ENCODE measurements around the gene CNOT9. TPM values are rescaled to one million over a fixed set of nuclear protein-coding genes. Genes with fewer than 3 reads are reported as not detected.
"Not testable (repeated sequence)": the region's sequence is repeated elsewhere in the genome, so short reads cannot be mapped to it uniquely, and the experiment has no call there.

CNOT9 gene, protein sequence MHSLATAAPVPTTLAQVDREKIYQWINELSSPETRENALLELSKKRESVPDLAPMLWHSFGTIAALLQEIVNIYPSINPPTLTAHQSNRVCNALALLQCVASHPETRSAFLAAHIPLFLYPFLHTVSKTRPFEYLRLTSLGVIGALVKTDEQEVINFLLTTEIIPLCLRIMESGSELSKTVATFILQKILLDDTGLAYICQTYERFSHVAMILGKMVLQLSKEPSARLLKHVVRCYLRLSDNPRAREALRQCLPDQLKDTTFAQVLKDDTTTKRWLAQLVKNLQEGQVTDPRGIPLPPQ
- 10 to 100 TPM; 28.3 to 53.9 (median 33.2) TPM for total RNA-seq
- 10 to 100 TPM; 16.2 to 34.3 TPM for polyA plus RNA-seq
- long read RNA-seq, donor 1, full-length matches to known transcripts: 32 of 45 reads
- long read RNA-seq, donor 1, partial matches to known transcripts: 7 of 45 reads
- long read RNA-seq, donor 1, other reads (novel, unspliced or antisense): 6 of 45 reads
- long read RNA-seq, donor 2, full-length matches to known transcripts: 24 of 43 reads
- long read RNA-seq, donor 2, partial matches to known transcripts: 19 of 43 reads
- long read RNA-seq, donor 2, other reads (novel, unspliced or antisense): 0 of 43 reads
- long read RNA-seq, donor 3, full-length matches to known transcripts: 11 of 17 reads
- long read RNA-seq, donor 3, partial matches to known transcripts: 1 of 17 reads
- long read RNA-seq, donor 3, other reads (novel, unspliced or antisense): 5 of 17 reads

GRCh38 chr2:218568190-218569037 is at the start of gene CNOT9, which contains the start of gene USP37:
Gene CNOT9 (plus strand): TSS chr2:218568839. CDS start chr2:218568955, 116 bp downstream.
Gene USP37 (minus strand): TSS chr2:218568351. CDS start chr2:218558653, 9,698 bp downstream.
- Histone ChIP-seq H3K27me3 (no peaks in the 10 kb centered on the region), H3K27ac (peak within 1 kb of the TSS; percentile 88 to 91), H3K4me3 (peak within 1 kb of the TSS; percentile 69), H3K36me3 (no peaks in the 10 kb centered on the region), H3K4me1 (ENCODE audit: insufficient read depth) (peaks cover 7% of the 10 kb centered on the region), H3K9me3 (no peaks in the 10 kb centered on the region)
- WGBS, 3 donors: 0 to 1% (median 0%) methylated on average over 75 to 77 of the region's 77 CpGs
- peak; percentile 87 for TF ChIP-seq POLR2A (IDR thresholded peaks at IDR 0.05)
- TF ChIP-seq, protein P1, sequence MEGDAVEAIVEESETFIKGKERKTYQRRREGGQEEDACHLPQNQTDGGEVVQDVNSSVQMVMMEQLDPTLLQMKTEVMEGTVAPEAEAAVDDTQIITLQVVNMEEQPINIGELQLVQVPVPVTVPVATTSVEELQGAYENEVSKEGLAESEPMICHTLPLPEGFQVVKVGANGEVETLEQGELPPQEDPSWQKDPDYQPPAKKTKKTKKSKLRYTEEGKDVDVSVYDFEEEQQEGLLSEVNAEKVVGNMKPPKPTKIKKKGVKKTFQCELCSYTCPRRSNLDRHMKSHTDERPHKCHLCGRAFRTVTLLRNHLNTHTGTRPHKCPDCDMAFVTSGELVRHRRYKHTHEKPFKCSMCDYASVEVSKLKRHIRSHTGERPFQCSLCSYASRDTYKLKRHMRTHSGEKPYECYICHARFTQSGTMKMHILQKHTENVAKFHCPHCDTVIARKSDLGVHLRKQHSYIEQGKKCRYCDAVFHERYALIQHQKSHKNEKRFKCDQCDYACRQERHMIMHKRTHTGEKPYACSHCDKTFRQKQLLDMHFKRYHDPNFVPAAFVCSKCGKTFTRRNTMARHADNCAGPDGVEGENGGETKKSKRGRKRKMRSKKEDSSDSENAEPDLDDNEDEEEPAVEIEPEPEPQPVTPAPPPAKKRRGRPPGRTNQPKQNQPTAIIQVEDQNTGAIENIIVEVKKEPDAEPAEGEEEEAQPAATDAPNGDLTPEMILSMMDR (IDR thresholded peaks at IDR 0.05): peak in 1 of 3 donors; percentile 21
- peak; percentile 71 for TF ChIP-seq EP300 (IDR thresholded peaks at IDR 0.05)
- intact Hi-C loops (cut with DNase I): loop anchor here in 1 of 4 donors (2.0 kb wide), 1 partner anchor 162 kb away; no protein-coding TSS in a partner anchor
- peak; percentile 100 for DNase-seq

DNA sequence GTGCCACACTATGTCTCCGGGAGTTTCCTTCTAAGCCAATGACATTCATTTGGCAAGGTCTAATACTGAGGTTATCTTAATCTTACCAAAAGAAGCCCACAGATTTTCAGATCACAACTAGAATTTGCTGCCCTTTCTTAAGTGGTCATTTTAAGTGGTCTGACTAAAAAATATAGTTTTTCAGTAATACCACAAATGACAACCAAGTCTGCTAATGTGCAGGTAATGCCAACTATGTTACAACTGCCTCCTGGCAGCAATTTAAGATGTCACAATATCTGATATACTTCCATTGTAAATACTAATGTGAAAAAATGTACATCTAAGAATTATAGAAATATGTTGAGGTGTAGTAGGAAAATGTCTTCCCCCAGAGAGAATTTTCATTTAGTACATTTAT is 49.8 kb upstream of the CNOT9 start:
- no peak for TF ChIP-seq POLR2A (IDR thresholded peaks at IDR 0.05)
- Histone ChIP-seq H3K27ac (no peak overlapping the region), H3K9me3 (no peaks in the 10 kb centered on the region), H3K4me1 (ENCODE audit: insufficient read depth) (no peaks in the 10 kb centered on the region), H3K27me3 (no peaks in the 10 kb centered on the region), H3K4me3 (no peak overlapping the region), H3K36me3 (no peaks in the 10 kb centered on the region)
- 94 to 100% (median 94%) methylated on average over 1 of the region's 1 CpG for WGBS, 3 donors
- DNase-seq: no peak
- intact Hi-C loops (cut with DNase I): no loop called here

GRCh38 chr2:218523651-218524050 is 45.0 kb upstream of the CNOT9 start:
- 47 to 97% (median 96%) methylated on average over 1 of the region's 1 CpG for WGBS, 3 donors
- no peaks in the 10 kb centered on the region for H3K36me3 ChIP-seq
- intact Hi-C loops (cut with DNase I): no loop called here

GRCh38 chr2:218528409-218528808 is 40.2 kb upstream of the CNOT9 start:
- H3K27me3 ChIP-seq; DNase-seq; H3K4me3 ChIP-seq; H3K9me3 ChIP-seq; H3K27ac ChIP-seq; H3K36me3 ChIP-seq; intact Hi-C loops (cut with DNase I); H3K4me1 ChIP-seq (ENCODE audit: insufficient read depth): not testable (repeated sequence)
- 95 to 99% (median 97%) methylated on average over 2 of the region's 2 CpGs for WGBS, 3 donors

More at GRCh38 chr2:218523651-218524050, 45.0 kb upstream of the CNOT9 start:
- DNase-seq: no peak
- no peaks in the 10 kb centered on the region for H3K27me3 ChIP-seq
- H3K4me1 ChIP-seq (ENCODE audit: insufficient read depth): no peaks in the 10 kb centered on the region
- no peak overlapping the region for H3K4me3 ChIP-seq
- TF ChIP-seq, protein P1 (IDR thresholded peaks at IDR 0.05): no peak
- no peak for TF ChIP-seq POLR2A (IDR thresholded peaks at IDR 0.05)
- no peak for TF ChIP-seq EP300 (IDR thresholded peaks at IDR 0.05)
- H3K27ac ChIP-seq: no peak overlapping the region
- no peaks in the 10 kb centered on the region for H3K9me3 ChIP-seq

DNA sequence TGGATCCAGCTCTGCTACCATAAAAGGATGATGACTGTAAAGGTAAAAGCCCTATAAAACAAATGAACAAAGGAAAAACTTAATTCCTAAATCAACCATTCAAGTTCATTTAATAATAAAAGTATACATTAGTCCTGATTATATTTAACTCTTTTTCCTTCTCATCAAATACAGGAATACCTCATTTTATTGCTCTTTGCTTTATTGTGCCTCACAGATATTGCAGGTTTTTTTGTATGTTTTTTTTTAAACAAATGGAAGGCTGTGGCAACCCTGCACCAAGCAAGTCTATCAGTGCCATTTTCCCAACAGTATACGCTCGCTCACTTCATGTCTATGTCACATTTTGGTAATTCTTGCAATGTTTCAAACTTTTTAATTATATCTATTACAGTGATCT is 38.6 kb upstream of the CNOT9 start:
- no peak for DNase-seq
- H3K36me3 ChIP-seq: no peaks in the 10 kb centered on the region

More for the DNA sequence above, 38.6 kb upstream of the CNOT9 start:
- H3K27ac ChIP-seq: no peak overlapping the region
- no peaks in the 10 kb centered on the region for H3K9me3 ChIP-seq
- H3K4me1 ChIP-seq (ENCODE audit: insufficient read depth): no peaks in the 10 kb centered on the region
- intact Hi-C loops (cut with DNase I): no loop called here
- H3K27me3 ChIP-seq: no peaks in the 10 kb centered on the region
- WGBS, 3 donors: 97 to 99% (median 99%) methylated on average over 2 of the region's 2 CpGs
- H3K4me3 ChIP-seq: no peak overlapping the region
- TF ChIP-seq EP300 (IDR thresholded peaks at IDR 0.05): no peak
- TF ChIP-seq POLR2A (IDR thresholded peaks at IDR 0.05): no peak
- TF ChIP-seq, protein P1 (IDR thresholded peaks at IDR 0.05): no peak
